Right lobe of liver (tissue), 6 donors: Measurements from ENCODE around the gene AGBL5. TPM values are rescaled to one million over a fixed set of nuclear protein-coding genes. Genes with fewer than 3 reads are reported as not detected.

Experiments
- ATAC-seq, 4 donors: fragments of 200-7000 bp; cut with Tn5 transposase; one replicate each; pipeline ENCODE4 v1.9.1; 2020; ENCODE audit warnings: mild to moderate bottlenecking in 4 of 4, moderate library complexity in 4 of 4
- DNase-seq, 3 donors: peaks; one replicate each; pipeline ENCODE4 v3.0.0-alpha.2; 2020
- H3K27ac ChIP-seq, 3 donors: fragments of 200-600 bp; one replicate each; pipeline ENCODE4 v1.8.0; 2022
- H3K27me3 ChIP-seq, 2 donors: fragments of 200-600 bp; one replicate each; pipeline ENCODE4 v1.8.0; 2022
- H3K36me3 ChIP-seq, 4 donors: fragments of 200-600 bp; sonication (generic) in 1 of 4; one replicate each; pipeline versions ENCODE4 v1.5.1 to v1.8.0; 2017 to 2022; ENCODE audit warnings: control low read depth in 1 of 4
- H3K4me1 ChIP-seq, 4 donors: fragments of 200-600 bp; sonication (generic) in 1 of 4; one replicate each; pipeline versions ENCODE4 v1.5.1 to v1.8.0; 2017 to 2022; ENCODE audit warnings: control low read depth in 1 of 4
- H3K4me3 ChIP-seq, 3 donors: fragments of 200-600 bp; one replicate each; pipeline ENCODE4 v1.8.0; 2022
- H3K9me3 ChIP-seq, 4 donors: fragments of 200-600 bp; sonication (generic) in 1 of 4; one replicate each; pipeline versions ENCODE4 v1.5.1 to v1.8.0; 2017 to 2022; ENCODE audit warnings: control low read depth in 1 of 4
- POLR2A ChIP-seq: fragments of 450-650 bp; IDR thresholded peaks from one replicate; pipeline ENCODE4 v1.6.1; 2017; ENCODE audit warnings: antibody characterized with exemption, mild to moderate bottlenecking
- WGBS: methylation state at CpG from one replicate; pipeline ENCODE4 v1.1.6; 2018; ENCODE audit warnings: low coverage, low lambda C conversion rate; ENCODE audit not compliant: insufficient coverage; ENCODE audit errors: missing lambda C conversion rate; 5-methylcytosine and 5-hydroxymethylcytosine counted together
- intact Hi-C, 2 donors: fragments of 100-400 bp; cut with DNase I; formaldehyde crosslinking; loops; one replicate each; pipeline versions ENCODE4 v1.11.2 to v1.14.1; 2022
- total RNA-seq, 6 experiments: library from RNA; depleted of rRNA in 2 of 6; stranded (reverse); fragments of >200 nt in 2 of 6; fragmentation: NEBNext Ultra II Directional in 3 of 6; extraction: Animal tissue kit (Norgen Biotek cat#: 25700) in 3 of 6; gene quantifications; one replicate each; pipeline versions ENCODE4 v1.1.0 to v1.2.4, GENCODE V29; 2016 to 2023
- TF ChIP-seq, protein P1 (sequence below), 4 donors: fragments of 200-600 bp in 3 of 4; fragments of 450-650 bp in 1 of 4; IDR thresholded peaks; one replicate each; pipeline versions ENCODE4 v1.5.1 to v1.8.0; 2016 to 2022; ENCODE audit warnings: antibody characterized with exemption in 4 of 4, mild to moderate bottlenecking in 2 of 4
- donor health status: DM: no; HTN: yes; CAD: no.
- donor health status: DM: no; HTN: no; CAD: no.
- donor health status: DM: no; HTN: no; CAD: no.
- donor health status: DM: no; HTN: yes; CAD: no.
- donor health status: DM: no; HTN: yes; CAD: no.

The AGBL5 gene
- total RNA-seq, 6 experiments from 2014 or later = 3.9 to 7.4 (median 6.4) TPM

DNA sequence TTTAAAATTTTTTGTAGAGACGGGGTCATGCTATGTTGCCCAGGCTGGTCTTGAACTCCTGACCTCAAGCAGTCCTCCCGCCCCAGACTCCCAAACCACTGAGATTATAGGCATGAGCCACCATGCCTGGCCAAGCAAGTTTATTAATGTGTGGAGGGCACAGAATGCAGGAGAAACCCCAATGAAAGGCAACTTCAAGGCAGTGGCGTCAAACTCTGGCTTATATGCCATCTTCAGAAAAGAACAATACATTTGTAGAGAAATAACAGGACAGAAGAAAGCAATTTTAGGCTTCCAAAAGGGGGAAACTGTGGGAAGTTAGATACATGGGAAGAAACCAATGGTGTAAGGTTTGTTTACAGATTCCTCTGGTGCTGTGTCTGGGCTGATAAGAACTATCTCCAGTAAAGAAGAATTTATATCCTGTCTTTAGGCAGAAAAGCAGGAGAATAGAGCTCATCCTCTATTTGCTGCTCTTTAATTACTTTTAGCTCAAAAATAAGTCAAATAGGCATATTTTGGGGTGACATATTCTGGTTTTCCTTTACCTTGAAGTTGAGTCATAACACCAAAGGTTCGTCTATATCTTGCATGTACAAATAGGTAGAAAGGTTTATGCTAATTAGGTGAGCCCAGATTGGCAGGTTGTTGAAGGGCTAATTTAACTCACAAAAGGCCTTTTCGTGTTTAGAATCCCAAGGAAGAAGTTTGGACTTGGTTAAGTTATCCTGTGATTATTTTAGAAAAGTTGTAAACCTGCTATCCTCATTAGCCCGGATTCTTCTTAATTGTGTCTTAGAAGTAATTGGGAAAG lies 44.7 kb upstream of the AGBL5 start:
- Histone ChIP-seq H3K4me1 (peaks cover 0 to 25% (median 16%) of the 10 kb centered on the region in 4 donors), H3K9me3 (no peaks in the 10 kb centered on the region), H3K36me3 (no peaks in the 10 kb centered on the region), H3K27me3 (no peaks in the 10 kb centered on the region), H3K4me3 (no peak overlapping the region), H3K27ac (no peak overlapping the region)
- ATAC-seq = peak in 2 of 4 donors; percentile 19 to 35
- intact Hi-C loops = no loop called here
- TF ChIP-seq, protein P1, sequence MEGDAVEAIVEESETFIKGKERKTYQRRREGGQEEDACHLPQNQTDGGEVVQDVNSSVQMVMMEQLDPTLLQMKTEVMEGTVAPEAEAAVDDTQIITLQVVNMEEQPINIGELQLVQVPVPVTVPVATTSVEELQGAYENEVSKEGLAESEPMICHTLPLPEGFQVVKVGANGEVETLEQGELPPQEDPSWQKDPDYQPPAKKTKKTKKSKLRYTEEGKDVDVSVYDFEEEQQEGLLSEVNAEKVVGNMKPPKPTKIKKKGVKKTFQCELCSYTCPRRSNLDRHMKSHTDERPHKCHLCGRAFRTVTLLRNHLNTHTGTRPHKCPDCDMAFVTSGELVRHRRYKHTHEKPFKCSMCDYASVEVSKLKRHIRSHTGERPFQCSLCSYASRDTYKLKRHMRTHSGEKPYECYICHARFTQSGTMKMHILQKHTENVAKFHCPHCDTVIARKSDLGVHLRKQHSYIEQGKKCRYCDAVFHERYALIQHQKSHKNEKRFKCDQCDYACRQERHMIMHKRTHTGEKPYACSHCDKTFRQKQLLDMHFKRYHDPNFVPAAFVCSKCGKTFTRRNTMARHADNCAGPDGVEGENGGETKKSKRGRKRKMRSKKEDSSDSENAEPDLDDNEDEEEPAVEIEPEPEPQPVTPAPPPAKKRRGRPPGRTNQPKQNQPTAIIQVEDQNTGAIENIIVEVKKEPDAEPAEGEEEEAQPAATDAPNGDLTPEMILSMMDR (IDR thresholded peaks at IDR 0.05) = no peak
- TF ChIP-seq POLR2A = no peak
- WGBS = 56% methylated on average over 6 of the region's 6 CpGs
- no peak for DNase-seq

DNA sequence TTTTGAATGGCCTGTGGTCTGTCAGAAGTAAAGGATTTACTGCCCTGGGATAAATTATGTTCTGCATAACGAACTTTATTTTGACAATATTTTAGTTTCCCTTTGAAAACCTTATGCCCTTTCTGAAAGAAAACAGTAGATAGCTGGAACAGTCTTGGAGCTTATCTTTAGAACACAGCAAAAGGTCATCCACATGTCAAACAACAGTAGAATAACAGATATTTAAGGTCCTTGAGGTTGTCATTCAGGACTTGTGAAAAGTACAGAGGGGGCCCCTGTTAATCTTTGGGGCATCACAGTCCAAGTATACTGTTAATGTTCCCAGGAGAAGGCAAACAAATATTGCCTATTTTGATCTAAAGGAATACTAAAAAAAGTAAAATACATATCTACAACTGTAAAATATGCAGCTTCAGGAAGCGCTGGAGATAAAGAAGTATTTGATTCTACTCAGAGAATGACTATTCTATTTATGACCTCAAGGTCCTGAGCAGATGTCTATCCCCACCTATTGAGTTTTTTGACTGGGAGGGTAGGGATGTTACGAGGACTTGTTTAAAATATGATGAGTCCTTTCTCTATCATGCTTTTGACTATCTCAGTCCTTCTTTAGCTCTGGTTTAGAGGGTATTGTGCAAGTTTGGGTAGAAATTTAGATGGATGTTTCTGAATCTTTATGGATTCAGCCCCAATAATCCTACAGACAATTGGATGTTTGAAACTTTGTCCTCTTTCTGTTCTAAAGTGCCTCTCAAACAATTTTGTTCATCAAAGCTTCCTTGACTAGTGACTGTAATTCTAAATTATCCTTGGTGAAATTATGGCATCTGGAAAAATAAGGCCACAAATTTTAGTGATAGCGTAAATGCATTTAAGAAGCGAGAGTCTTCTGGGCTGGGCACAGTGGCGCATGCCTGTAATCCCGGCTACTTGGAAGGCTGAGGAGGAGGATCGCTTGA lies 43.8 kb upstream of the AGBL5 start:
- no peak overlapping the region for H3K27ac ChIP-seq
- no peak overlapping the region for H3K4me3 ChIP-seq
- no peaks in the 10 kb centered on the region for H3K27me3 ChIP-seq
- no peaks in the 10 kb centered on the region for H3K36me3 ChIP-seq
- H3K4me1 ChIP-seq = peaks cover 0 to 25% (median 16%) of the 10 kb centered on the region in 4 donors
- WGBS = 58% methylated on average over 7 of the region's 8 CpGs
- intact Hi-C loops = no loop called here
- DNase-seq = no peak
- ATAC-seq = peak in 2 of 4 donors; percentile 12 to 61
- TF ChIP-seq, protein P1 (IDR thresholded peaks at IDR 0.05) = no peak
- TF ChIP-seq POLR2A = no peak
- H3K9me3 ChIP-seq = no peaks in the 10 kb centered on the region

DNA sequence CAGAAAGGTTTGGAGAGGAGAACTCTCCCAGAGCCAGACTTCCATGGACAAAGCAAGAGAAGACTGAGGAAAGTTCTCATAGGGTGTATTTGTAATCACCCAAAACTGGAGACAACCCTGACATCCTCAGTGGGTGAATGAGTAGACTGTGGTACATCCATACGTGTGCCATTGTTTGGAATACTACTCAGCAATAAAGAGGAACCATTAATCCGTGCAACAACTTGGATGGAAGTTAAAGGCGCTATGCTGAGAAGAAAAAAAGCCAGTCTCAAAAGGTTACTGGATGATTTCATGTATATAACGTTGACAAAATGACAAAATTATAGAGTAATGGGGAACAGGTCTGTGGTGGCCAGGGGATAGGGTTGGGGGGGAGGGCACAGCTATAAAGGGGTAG lies 42.8 kb upstream of the AGBL5 start:
- TF ChIP-seq, protein P1 (IDR thresholded peaks at IDR 0.05) = no peak
- H3K27me3 ChIP-seq = no peaks in the 10 kb centered on the region
- ATAC-seq (no peak), DNase-seq (no peak)
- no peak overlapping the region for H3K4me3 ChIP-seq
- H3K36me3 ChIP-seq = no peaks in the 10 kb centered on the region
- H3K9me3 ChIP-seq = no peaks in the 10 kb centered on the region
- peak overlapping the region in 1 of 3 donors; percentile 33 for H3K27ac ChIP-seq
- intact Hi-C loops = no loop called here
- WGBS = 85% methylated on average over 4 of the region's 4 CpGs
- H3K4me1 ChIP-seq = peaks cover 0 to 25% (median 16%) of the 10 kb centered on the region in 4 donors

DNA sequence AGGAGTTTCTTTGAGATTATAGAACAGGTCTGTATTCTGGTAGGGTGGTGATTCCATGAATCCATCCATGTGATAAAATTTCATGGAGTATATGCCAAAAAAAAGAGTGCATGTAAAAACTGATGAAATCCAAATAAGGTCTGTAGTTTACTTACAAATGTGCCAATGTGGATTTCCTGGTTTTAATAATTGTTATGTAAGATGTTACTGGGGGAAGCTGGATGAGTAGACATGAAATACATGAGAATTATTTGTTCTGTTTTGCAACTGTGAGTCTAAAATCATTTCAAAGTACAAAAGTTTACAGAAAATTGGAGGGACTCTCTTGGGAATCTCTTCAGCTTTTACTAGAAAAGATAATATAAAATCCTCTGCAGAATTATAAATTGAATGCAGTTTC lies 42.4 kb upstream of the AGBL5 start:
- no peak for DNase-seq
- H3K4me1 ChIP-seq = peaks cover 0 to 25% (median 16%) of the 10 kb centered on the region in 4 donors
- ATAC-seq = peak in 3 of 4 donors; percentile 26 to 71 (median 45)

More for the DNA sequence above, 42.4 kb upstream of the AGBL5 start:
- intact Hi-C loops = no loop called here
- TF ChIP-seq, protein P1 (IDR thresholded peaks at IDR 0.05) = no peak
- TF ChIP-seq POLR2A = no peak
- peak overlapping the region in 1 of 3 donors; percentile 33 for H3K27ac ChIP-seq
- H3K36me3 ChIP-seq = no peaks in the 10 kb centered on the region
- H3K9me3 ChIP-seq = no peaks in the 10 kb centered on the region
- H3K27me3 ChIP-seq = no peaks in the 10 kb centered on the region
- no peak overlapping the region for H3K4me3 ChIP-seq
